ENCODE measurements around the gene EBF4. TPM values are rescaled to one million over a fixed set of nuclear protein-coding genes. Genes with fewer than 3 reads are reported as not detected.

EBF4 gene
- total and polyA plus RNA-seq, 2 of the 8 experiments (the other 6 are each of a cell fraction or from before 2014, with no cell fraction given): 1.2 to 2.9 TPM

- TF ChIP-seq EZH2 (IDR thresholded peaks at IDR 0.05; ENCODE audit: low read depth, low read length, severe bottlenecking) (peak; percentile 54), JUN (IDR thresholded peaks at IDR 0.05; ENCODE audit: low read depth, low read length) (no peak), USF2 (IDR thresholded peaks at IDR 0.05; ENCODE audit: low read length) (no peak), PHF8 (conservative IDR thresholded peaks at IDR 0.05; ENCODE audit: low read depth, low read length) (0 out of 2 replicates have a peak, but pooled peaks have one; percentile 19), KDM4A (IDR thresholded peaks at IDR 0.05; ENCODE audit: low read depth, low read length, severe bottlenecking) (peak; percentile 74), E2F6 (IDR thresholded peaks at IDR 0.05) (no peak), EGR1 (IDR thresholded peaks at IDR 0.05; ENCODE audit: borderline replicate concordance, low read depth, low read length) (no peak), RNF2 (IDR thresholded peaks at IDR 0.05; ENCODE audit: borderline replicate concordance, low read depth, low read length, missing control alignments, poor library complexity, severe bottlenecking) (no peak), SIRT6 (IDR thresholded peaks at IDR 0.05; ENCODE audit: low read length) (no peak), CEBPB (IDR thresholded peaks at IDR 0.05; ENCODE audit: low read depth, low read length) (no peak), TAF1 (IDR thresholded peaks at IDR 0.05; ENCODE audit: low read depth, low read length) (no peak), RAD21 (IDR thresholded peaks at IDR 0.05 in 1 of 2, conservative IDR thresholded peaks at IDR 0.05 in 1 of 2; ENCODE audit: low read depth in 2 of 2, low read length in 2 of 2) (peak in 1 of 2 experiments; percentile 32; a peak in 1 of 4 replicates), SP2 (IDR thresholded peaks at IDR 0.05; ENCODE audit: low read length) (no peak), NANOG (IDR thresholded peaks at IDR 0.05; ENCODE audit: insufficient read depth, low read depth, low read length, poor library complexity, severe bottlenecking) (no peak)
These were observed 59.4 kb downstream of the EBF4 start (continued) for GRCh38 chr20:2751878-2752566.

Measured in H1 (cell line).